Common myeloid progenitor, CD34-positive (primary cell): ENCODE data around the gene GATA6.

ENCODE experiments used
- CTCF ChIA-PET: fragments of 350-600 bp; sonication (Branson Sonifier 250); formaldehyde crosslinking; loops from one replicate; lab custom pipeline; 2021; ENCODE audit warnings: antibody characterized with exemption; lab: Charles Lee
- POLR2A ChIA-PET: fragments of 350-600 bp; sonication (Branson Sonifier 250); formaldehyde crosslinking; loops from one replicate; lab custom pipeline; 2021; ENCODE audit warnings: antibody characterized with exemption; lab: Charles Lee
- DNase-seq, 3 donors: peaks; one replicate each; pipeline versions ENCODE4 v3.0.0 to v3.0.0-alpha.2; 2013
- H3K27ac ChIP-seq, 2 experiments: 1 replicate in 1 of 2; 2 replicates in 1 of 2; pipeline ENCODE4 v1.7.0; 2013; ENCODE audit warnings: inconsistent platforms in 2 of 2, low read length in 2 of 2, mild to moderate bottlenecking in 2 of 2, low read depth in 1 of 2, moderate library complexity in 1 of 2; ENCODE audit not compliant: severe bottlenecking in 2 of 2, insufficient read depth in 1 of 2, poor library complexity in 1 of 2
- H3K27me3 ChIP-seq, 5 experiments: replicated peaks in 2 of 5; 1 replicate in 3 of 5; 2 replicates in 2 of 5; pipeline versions ENCODE4 v1.6.1 to v1.7.0; 2013; ENCODE audit warnings: low read length in 4 of 5, mild to moderate bottlenecking in 2 of 5, moderate library complexity in 2 of 5, inconsistent platforms in 1 of 5; ENCODE audit not compliant: insufficient read depth in 5 of 5, control insufficient read depth in 4 of 5
- H3K36me3 ChIP-seq, 4 experiments: 1 replicate in 2 of 4; 2 replicates in 2 of 4; pipeline versions ENCODE4 v1.6.1 to v1.7.0; 2013; ENCODE audit warnings: low read length in 3 of 4, control low read depth in 1 of 4, mild to moderate bottlenecking in 1 of 4; ENCODE audit not compliant: control insufficient read depth in 4 of 4, insufficient read depth in 4 of 4
- H3K4me1 ChIP-seq, 4 experiments: 1 replicate in 3 of 4; 2 replicates in 1 of 4; pipeline versions ENCODE4 v1.6.1 to v1.7.1; 2013; ENCODE audit warnings: low read length in 3 of 4, mild to moderate bottlenecking in 3 of 4, control low read depth in 1 of 4, inconsistent platforms in 1 of 4, moderate library complexity in 1 of 4; ENCODE audit not compliant: control insufficient read depth in 4 of 4, insufficient read depth in 4 of 4; ENCODE audit errors: control extremely low read depth in 1 of 4
- H3K4me3 ChIP-seq, 7 experiments: 1 replicate in 4 of 7; 2 replicates in 3 of 7; pipeline versions ENCODE4 v1.5.1 to v1.7.0; 2013; ENCODE audit warnings: mild to moderate bottlenecking in 7 of 7, low read length in 6 of 7, moderate library complexity in 6 of 7, inconsistent platforms in 2 of 7, low read depth in 2 of 7, control low read depth in 1 of 7; ENCODE audit not compliant: insufficient read depth in 4 of 7, control insufficient read depth in 1 of 7; ENCODE audit errors: extremely low read depth in 1 of 7
- H3K9me3 ChIP-seq, 5 experiments: 1 replicate in 4 of 5; 2 replicates in 1 of 5; pipeline versions ENCODE4 v1.6.1 to v1.7.1; 2013; ENCODE audit warnings: low read length in 4 of 5, mild to moderate bottlenecking in 2 of 5, inconsistent platforms in 1 of 5, low read depth in 1 of 5, moderate library complexity in 1 of 5; ENCODE audit not compliant: control insufficient read depth in 4 of 5, insufficient read depth in 2 of 5; ENCODE audit errors: control extremely low read depth in 1 of 5
- WGBS: methylation state at CpG from one replicate; pipeline ENCODE4 v1.1.5; 2013; ENCODE audit not compliant: insufficient coverage; 5-methylcytosine and 5-hydroxymethylcytosine counted together

Gene GATA6

DNA sequence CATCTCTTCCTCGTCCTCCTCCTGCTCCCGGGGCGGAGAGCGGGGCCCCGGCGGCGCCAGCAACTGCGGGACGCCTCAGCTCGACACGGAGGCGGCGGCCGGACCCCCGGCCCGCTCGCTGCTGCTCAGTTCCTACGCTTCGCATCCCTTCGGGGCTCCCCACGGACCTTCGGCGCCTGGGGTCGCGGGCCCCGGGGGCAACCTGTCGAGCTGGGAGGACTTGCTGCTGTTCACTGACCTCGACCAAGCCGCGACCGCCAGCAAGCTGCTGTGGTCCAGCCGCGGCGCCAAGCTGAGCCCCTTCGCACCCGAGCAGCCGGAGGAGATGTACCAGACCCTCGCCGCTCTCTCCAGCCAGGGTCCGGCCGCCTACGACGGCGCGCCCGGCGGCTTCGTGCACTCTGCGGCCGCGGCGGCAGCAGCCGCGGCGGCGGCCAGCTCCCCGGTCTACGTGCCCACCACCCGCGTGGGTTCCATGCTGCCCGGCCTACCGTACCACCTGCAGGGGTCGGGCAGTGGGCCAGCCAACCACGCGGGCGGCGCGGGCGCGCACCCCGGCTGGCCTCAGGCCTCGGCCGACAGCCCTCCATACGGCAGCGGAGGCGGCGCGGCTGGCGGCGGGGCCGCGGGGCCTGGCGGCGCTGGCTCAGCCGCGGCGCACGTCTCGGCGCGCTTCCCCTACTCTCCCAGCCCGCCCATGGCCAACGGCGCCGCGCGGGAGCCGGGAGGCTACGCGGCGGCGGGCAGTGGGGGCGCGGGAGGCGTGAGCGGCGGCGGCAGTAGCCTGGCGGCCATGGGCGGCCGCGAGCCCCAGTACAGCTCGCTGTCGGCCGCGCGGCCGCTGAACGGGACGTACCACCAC is 2.1 kb downstream of the GATA6 start:
- CTCF ChIA-PET, result no interaction called here
- H3K9me3 ChIP-seq, result peaks cover 0 to 4% (median 0%) of the 10 kb centered on the region in 5 experiments
- no peak for DNase-seq
- peaks cover 13 to 98% (median 55%) of the 10 kb centered on the region in 5 experiments for H3K27me3 ChIP-seq
- peak overlapping the region in 3 of 7 experiments; percentile 19 to 83 (median 75) for H3K4me3 ChIP-seq
- POLR2A ChIA-PET, result no interaction called here
- H3K27ac ChIP-seq, result no peak overlapping the region
- WGBS, result 5% methylated on average over 91 of the region's 120 CpGs
- H3K36me3 ChIP-seq, result no peaks in the 10 kb centered on the region
- H3K4me1 ChIP-seq, result peaks cover 0 to 32% (median 23%) of the 10 kb centered on the region in 4 experiments

DNA sequence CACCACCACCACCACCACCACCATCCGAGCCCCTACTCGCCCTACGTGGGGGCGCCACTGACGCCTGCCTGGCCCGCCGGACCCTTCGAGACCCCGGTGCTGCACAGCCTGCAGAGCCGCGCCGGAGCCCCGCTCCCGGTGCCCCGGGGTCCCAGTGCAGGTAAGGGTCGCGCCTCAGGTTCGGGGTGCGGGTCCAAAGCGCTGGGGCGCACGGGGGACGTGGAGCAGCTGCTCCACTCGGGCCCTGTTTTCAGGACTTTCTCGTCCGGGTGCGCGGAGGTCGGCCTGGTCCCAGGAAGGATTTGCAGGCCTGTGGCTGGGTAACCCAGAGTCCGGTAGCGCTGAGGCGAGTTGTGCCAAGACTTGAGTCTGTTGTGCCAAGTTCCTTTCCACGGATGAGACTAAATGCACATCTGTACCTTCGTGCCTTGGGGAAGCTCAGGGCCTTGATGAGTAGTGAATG is 2.8 kb downstream of the GATA6 start:
- H3K9me3 ChIP-seq, result peaks cover 0 to 6% (median 0%) of the 10 kb centered on the region in 5 experiments
- ChIA-PET POLR2A (no interaction called here), CTCF (no interaction called here)
- 36% methylated on average over 33 of the region's 34 CpGs for WGBS
- H3K27me3 ChIP-seq, result peaks cover 14 to 98% (median 50%) of the 10 kb centered on the region in 5 experiments
- no peaks in the 10 kb centered on the region for H3K36me3 ChIP-seq
- DNase-seq, result no peak
- H3K27ac ChIP-seq, result no peak overlapping the region
- H3K4me1 ChIP-seq, result peaks cover 0 to 32% (median 23%) of the 10 kb centered on the region in 4 experiments
- no peak overlapping the region for H3K4me3 ChIP-seq

DNA sequence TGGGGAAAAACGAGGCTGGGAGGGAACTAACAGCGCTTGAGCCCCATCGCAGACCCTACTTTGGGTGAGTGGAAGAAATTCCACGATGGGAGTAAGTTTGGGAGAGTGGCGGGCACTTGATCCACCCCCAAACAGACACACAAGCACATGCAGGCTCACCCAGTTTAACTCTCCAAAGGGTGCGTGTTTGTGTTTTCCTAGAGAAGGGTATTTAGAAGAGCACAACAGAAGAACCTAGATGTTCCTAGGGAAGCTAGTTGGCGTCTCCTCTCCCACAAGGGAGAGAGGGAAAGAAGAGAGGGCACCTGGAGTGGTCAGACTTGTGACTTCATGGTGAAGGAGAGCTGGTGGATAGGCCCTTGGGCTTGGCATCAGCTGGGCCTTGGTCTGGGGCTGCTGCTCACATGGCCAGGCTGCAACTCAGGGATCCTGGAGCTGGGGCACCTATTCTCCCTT is 3.2 kb downstream of the GATA6 start:
- CTCF ChIA-PET, result no interaction called here
- Histone ChIP-seq H3K4me3 (no peak overlapping the region), H3K27ac (no peak overlapping the region), H3K36me3 (no peaks in the 10 kb centered on the region), H3K27me3 (peaks cover 19 to 98% (median 54%) of the 10 kb centered on the region in 5 experiments), H3K9me3 (peaks cover 0 to 6% (median 0%) of the 10 kb centered on the region in 5 experiments), H3K4me1 (peaks cover 0 to 32% (median 23%) of the 10 kb centered on the region in 4 experiments)
- 83% methylated on average over 2 of the region's 7 CpGs for WGBS
- no peak for DNase-seq
- POLR2A ChIA-PET, result no interaction called here

DNA sequence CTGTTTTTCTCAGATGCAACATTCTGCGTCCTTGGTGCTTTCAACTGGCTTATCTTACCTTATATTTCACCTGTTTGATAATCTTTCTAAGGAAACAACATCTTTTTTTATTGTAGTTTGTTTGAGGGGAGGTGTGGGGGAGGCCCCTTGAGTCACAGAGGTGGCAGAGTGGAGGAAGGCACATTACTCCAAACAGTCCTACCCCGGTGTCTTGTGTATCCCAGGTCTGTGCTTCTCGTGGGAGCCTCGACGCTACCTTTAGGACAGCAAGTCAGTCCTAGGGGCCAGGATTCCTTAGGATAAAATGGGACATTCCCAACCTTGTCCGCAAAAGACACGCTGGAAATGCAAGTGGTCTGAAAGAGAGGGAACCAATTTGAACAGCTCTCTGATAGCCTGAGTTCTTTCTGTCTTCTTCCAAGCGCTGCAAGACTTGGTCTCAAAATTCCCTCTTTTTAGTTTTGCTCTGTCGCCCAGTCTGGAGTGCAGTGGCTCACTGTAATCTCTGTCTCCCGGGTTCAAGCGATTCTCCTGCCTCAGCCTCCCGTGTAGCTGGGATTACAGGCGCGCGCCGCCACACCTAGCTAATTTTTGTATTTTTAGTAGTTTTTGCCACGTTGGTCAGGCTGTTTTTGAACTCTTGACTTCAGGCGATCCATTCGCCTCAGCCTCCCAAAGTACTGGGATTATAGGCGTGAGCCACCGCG is 4.0 kb downstream of the GATA6 start:
- peaks cover 20 to 97% (median 52%) of the 10 kb centered on the region in 5 experiments for H3K27me3 ChIP-seq
- DNase-seq, result no peak
- peaks cover 0 to 31% (median 23%) of the 10 kb centered on the region in 4 experiments for H3K4me1 ChIP-seq
- H3K9me3 ChIP-seq, result peaks cover 0 to 6% (median 0%) of the 10 kb centered on the region in 5 experiments
- 65% methylated on average over 21 of the region's 22 CpGs for WGBS
- H3K36me3 ChIP-seq, result no peaks in the 10 kb centered on the region
- ChIA-PET POLR2A (no interaction called here), CTCF (no interaction called here)
- H3K4me3 ChIP-seq, result no peak overlapping the region
- H3K27ac ChIP-seq, result no peak overlapping the region

DNA sequence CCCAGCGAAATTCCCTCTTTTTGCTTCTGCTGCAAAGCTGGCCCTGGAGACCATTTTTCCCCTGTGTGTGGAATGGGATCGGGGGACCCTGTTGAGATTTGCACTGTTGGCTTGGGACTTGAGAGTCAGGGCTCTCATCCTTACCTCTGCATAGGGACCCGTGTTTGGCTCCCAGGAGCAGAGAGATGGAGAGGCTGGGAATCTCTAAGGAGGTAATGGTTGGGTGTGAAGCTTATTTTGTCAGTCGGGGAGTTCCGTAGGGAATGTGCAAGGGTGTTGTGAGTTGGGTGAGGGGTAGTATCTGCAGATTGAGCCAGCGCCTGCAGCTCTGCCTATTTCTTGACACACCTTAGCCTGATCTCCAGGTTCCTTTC is 4.5 kb downstream of the GATA6 start:
- H3K27ac ChIP-seq, result no peak overlapping the region
- peaks cover 21 to 97% (median 51%) of the 10 kb centered on the region in 5 experiments for H3K27me3 ChIP-seq
- POLR2A ChIA-PET, result no interaction called here
- CTCF ChIA-PET, result no interaction called here
- peaks cover 0 to 26% (median 22%) of the 10 kb centered on the region in 4 experiments for H3K4me1 ChIP-seq
- no peak overlapping the region for H3K4me3 ChIP-seq
- no peaks in the 10 kb centered on the region for H3K36me3 ChIP-seq
- peaks cover 0 to 6% (median 0%) of the 10 kb centered on the region in 5 experiments for H3K9me3 ChIP-seq
- WGBS, result 88% methylated on average over 1 of the region's 6 CpGs
- no peak for DNase-seq

DNA sequence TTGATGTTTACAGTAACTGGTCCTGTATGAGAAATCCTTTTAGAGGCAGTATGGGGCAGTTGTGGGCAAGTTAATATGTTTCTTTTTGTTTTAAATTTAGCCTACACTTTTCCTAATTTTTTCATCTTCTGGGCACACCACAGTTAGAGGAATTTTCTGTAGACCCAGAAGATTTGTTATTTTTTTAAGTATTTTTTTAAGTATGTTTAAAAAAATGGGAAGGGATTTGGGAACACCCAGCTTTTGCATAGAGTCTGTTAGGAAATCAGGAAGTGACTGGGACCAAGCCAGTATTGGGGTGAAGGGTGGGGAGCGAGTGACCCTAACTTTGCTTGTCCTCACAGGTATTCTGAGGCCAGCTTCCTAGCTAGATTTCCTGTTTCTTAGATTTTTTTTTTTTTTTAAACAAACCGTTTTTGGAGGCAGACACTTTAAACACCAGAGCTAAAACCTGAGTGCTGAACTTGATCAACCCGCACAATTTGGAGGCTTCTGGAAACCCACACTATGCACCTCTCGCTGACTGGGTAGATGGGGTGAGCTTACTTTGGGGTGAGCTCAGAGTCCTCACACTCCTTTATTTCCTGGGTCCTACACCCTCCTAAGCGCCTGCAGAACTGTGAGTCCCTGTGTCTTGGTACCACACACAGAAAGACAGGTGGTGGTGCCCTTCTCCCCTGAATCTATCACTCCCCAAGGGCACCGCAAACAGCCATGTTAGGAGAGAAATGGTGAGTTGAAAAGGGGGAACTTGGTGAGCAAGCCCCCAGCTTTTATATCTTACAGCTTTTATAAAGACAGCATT is 5.2 kb downstream of the GATA6 start:
- peak in 1 of 3 donors; percentile 28 for DNase-seq
- 20% methylated on average over 1 of the region's 6 CpGs for WGBS
- H3K9me3 ChIP-seq, result peaks cover 0 to 6% (median 0%) of the 10 kb centered on the region in 5 experiments
- H3K27me3 ChIP-seq, result peaks cover 26 to 97% (median 53%) of the 10 kb centered on the region in 5 experiments
- H3K36me3 ChIP-seq, result no peaks in the 10 kb centered on the region
- H3K4me3 ChIP-seq, result no peak overlapping the region
- H3K4me1 ChIP-seq, result peaks cover 0 to 19% (median 16%) of the 10 kb centered on the region in 4 experiments
- H3K27ac ChIP-seq, result no peak overlapping the region
- ChIA-PET POLR2A (no interaction called here), CTCF (no interaction called here)
